HG03095 (cell line): ENCODE results near the gene CCDC57.

Source experiments
- ATAC-seq: cut with Tn5 transposase; IDR thresholded peaks from one replicate; pipeline ENCODE4 v1.9.1; 2021; ENCODE audit warnings: moderate library complexity; ENCODE audit not compliant: unreplicated experiment

The CCDC57 gene

GRCh38 chr17:82065193-82065637 is 147.4 kb downstream of the CCDC57 start:
- peak; percentile 15 for ATAC-seq

GRCh38 chr17:82064433-82065192 is 148.0 kb downstream of the CCDC57 start:
- no peak for ATAC-seq

- ATAC-seq: no peak
Measured at GRCh38 chr17:82063424-82064415, 148.9 kb downstream of the CCDC57 start.

GRCh38 chr17:82062984-82063368 is 149.7 kb downstream of the CCDC57 start:
- ATAC-seq: no peak

GRCh38 chr17:82062076-82062983 is 150.3 kb downstream of the CCDC57 start:
- ATAC-seq: no peak

- ATAC-seq: no peak
Measured at GRCh38 chr17:82061047-82061925, 151.4 kb downstream of the CCDC57 start.

GRCh38 chr17:82060614-82061013 is 152.0 kb downstream of the CCDC57 start:
- ATAC-seq: no peak

- ATAC-seq: no peak
Measured at GRCh38 chr17:82060001-82060380, 152.7 kb downstream of the CCDC57 start.

GRCh38 chr17:82059272-82060000 is 153.2 kb downstream of the CCDC57 start:
- no peak for ATAC-seq

GRCh38 chr17:82058855-82059249 is 153.8 kb downstream of the CCDC57 start:
- ATAC-seq: no peak

GRCh38 chr17:82058230-82058854 is 154.3 kb downstream of the CCDC57 start:
- no peak for ATAC-seq

GRCh38 chr17:82056729-82057621 is 155.7 kb downstream of the CCDC57 start:
- no peak for ATAC-seq

GRCh38 chr17:82055965-82056728 is 156.5 kb downstream of the CCDC57 start:
- no peak for ATAC-seq

GRCh38 chr17:82055023-82055964 is 157.3 kb downstream of the CCDC57 start:
- no peak for ATAC-seq

GRCh38 chr17:82054351-82055022 is 158.2 kb downstream of the CCDC57 start:
- ATAC-seq: no peak
